GM12873 (cell line): ENCODE measurements around the gene OR2M2.

ENCODE experiments used
- CTCF ChIP-seq: IDR thresholded peaks from 2 replicates; pipeline ENCODE4 v1.5.1; 2012; ENCODE audit warnings: low read depth, mild to moderate bottlenecking, moderate library complexity, low read length, control low read depth; ENCODE audit not compliant: insufficient read depth; ENCODE audit errors: missing control alignments

Gene OR2M2, protein sequence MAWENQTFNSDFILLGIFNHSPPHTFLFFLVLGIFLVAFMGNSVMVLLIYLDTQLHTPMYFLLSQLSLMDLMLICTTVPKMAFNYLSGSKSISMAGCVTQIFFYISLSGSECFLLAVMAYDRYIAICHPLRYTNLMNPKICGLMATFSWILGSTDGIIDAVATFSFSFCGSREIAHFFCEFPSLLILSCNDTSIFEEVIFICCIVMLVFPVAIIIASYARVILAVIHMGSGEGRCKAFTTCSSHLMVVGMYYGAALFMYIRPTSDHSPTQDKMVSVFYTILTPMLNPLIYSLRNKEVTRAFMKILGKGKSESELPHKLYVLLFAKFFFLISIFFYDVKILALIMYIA

GRCh38 chr1:248174521-248174920, at the start of gene OR2M2:
Gene OR2M2, plus strand, starts transcription at chr1:248174821. Its CDS starts 5,165 bp downstream, at chr1:248179986.
- TF ChIP-seq CTCF = no peak

DNA sequence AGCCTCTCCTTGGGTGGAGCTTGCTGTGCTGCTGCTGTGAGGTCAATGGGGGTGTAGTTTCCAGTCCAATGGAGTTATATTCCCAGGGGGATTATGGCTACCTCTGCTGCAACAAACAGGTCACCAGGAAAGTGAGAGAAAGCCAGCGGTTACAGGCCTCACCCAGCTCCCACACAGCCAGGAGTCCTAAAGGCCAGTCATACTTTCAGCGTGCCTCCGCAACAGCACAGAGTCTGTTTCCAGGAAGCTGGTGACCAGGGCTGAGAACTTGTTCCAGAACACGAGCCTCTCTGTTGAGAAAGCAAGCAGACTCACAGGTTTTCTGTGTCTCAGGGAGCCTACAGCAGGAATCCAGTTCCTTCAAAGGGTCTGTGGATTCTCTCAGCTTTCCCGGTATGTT, 47.0 kb upstream of the OR2M2 start:
- no peak for TF ChIP-seq CTCF

GRCh38 chr1:248136811-248137210, 37.8 kb upstream of the OR2M2 start:
- TF ChIP-seq CTCF = no peak

GRCh38 chr1:248140846-248141245, 33.8 kb upstream of the OR2M2 start:
- TF ChIP-seq CTCF = no peak

DNA sequence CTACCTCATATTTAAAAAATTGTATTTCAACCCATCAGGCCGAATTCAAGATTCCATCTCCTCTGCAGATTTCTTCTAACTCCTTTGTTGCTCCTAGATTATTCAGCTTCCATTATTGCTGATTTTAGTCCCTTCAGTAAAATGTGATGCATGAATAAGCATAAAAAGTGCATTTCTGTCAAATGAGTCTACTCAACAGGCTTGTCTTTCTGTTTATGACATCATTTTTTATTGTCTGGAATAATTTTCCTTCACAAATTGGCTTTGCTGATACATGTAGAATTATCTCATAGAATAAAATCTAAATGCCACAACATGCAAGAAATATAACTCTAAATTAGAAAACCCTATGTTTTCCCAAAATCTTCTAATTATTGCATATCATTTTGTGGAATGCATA, 31.3 kb upstream of the OR2M2 start:
- TF ChIP-seq CTCF = no peak

DNA sequence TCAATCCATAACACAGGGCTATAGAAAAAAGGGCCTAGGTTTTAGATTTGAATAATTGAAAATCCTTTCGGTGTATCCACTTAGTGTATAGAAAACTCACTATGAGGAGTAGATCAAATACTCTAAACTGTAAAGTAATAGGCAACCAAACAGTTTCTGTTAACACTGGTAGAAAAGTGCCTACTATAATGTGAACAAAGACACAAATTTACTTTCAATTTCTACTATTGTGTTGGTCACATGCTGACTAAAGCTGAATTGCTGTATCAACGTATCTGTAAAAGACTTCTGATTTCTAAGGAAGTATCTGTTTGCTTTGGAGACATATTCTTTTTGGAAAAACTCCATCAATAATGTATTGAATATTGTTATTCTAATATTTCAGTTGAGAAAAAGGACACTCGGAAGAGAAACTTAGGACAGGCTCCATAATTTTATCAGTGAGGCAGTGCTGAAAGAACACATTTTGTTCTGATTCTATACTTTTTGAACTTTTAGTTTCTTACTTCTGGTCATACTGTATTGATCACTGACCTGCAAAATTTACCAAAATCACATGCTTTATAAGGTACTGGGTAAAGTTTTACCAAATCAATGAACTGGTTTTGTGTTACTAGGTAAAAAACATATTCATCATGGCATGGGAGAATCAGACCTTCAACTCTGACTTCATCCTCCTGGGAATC, 30.0 kb upstream of the OR2M2 start, which contains the start of gene OR2M5:
TSS of gene OR2M5 (plus strand) at position 636 of the 686 bp plus-strand sequence. CDS start at position 636, 0 bp downstream.
- TF ChIP-seq CTCF = no peak

- no peak for TF ChIP-seq CTCF
These were observed 22.4 kb upstream of the OR2M2 start for GRCh38 chr1:248152056-248152827.
